ENCODE data around the gene GABRP. TPM values are rescaled to one million over a fixed set of nuclear protein-coding genes. Genes with fewer than 3 reads are reported as not detected.
"Not testable (repeated sequence)": the region's sequence is repeated elsewhere in the genome, so short reads cannot be mapped to it uniquely, and the experiment has no call there.

GABRP gene
- total RNA-seq, 1 experiment from 2014 or later, result not detected

DNA sequence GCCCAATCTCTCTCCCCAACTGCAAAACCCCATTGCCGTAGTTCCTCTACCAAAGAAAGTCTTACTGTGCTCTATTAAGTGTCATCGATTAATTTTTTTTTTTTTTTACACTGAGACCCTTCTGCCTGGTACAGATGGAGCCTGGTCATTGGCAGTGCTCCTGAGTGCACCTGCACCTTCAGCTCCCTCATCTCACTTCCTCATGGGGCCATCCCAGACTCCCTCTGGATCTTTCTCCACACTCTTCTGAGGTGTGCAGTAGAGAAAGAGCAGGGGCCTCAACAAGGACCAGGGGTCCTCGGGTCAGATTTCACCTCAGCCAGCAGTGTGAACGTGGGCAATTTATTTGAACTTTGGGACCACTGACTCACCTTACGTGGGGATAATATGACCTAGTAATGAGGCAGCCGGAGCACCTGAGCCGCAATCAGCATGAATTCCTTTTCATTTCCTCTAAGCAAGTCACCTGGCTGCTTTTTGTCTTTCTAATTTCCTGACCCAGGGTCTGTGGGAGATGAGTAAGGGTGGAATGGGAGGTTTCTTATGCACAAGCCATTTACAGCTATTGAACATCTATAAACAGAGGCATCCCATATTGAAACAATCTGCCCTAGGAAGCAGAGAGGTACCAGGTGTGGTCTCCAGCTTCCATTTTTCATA, 22.3 kb upstream of the GABRP start:
- TF ChIP-seq SIN3A (IDR thresholded peaks at IDR 0.05; ENCODE audit: borderline replicate concordance, insufficient read depth, low read depth, low read length) (no peak), TCF7L2 (IDR thresholded peaks at IDR 0.05; ENCODE audit: low read depth, low read length) (no peak), POLR2AphosphoS5 (IDR thresholded peaks at IDR 0.05; ENCODE audit: low read depth, low read length) (no peak)
- TF ChIP-seq, protein P1, sequence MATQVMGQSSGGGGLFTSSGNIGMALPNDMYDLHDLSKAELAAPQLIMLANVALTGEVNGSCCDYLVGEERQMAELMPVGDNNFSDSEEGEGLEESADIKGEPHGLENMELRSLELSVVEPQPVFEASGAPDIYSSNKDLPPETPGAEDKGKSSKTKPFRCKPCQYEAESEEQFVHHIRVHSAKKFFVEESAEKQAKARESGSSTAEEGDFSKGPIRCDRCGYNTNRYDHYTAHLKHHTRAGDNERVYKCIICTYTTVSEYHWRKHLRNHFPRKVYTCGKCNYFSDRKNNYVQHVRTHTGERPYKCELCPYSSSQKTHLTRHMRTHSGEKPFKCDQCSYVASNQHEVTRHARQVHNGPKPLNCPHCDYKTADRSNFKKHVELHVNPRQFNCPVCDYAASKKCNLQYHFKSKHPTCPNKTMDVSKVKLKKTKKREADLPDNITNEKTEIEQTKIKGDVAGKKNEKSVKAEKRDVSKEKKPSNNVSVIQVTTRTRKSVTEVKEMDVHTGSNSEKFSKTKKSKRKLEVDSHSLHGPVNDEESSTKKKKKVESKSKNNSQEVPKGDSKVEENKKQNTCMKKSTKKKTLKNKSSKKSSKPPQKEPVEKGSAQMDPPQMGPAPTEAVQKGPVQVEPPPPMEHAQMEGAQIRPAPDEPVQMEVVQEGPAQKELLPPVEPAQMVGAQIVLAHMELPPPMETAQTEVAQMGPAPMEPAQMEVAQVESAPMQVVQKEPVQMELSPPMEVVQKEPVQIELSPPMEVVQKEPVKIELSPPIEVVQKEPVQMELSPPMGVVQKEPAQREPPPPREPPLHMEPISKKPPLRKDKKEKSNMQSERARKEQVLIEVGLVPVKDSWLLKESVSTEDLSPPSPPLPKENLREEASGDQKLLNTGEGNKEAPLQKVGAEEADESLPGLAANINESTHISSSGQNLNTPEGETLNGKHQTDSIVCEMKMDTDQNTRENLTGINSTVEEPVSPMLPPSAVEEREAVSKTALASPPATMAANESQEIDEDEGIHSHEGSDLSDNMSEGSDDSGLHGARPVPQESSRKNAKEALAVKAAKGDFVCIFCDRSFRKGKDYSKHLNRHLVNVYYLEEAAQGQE (IDR thresholded peaks at IDR 0.05; ENCODE audit: insufficient read depth in 1 of 2, low read depth in 2 of 2, low read length in 1 of 2), result no peak
- TF ChIP-seq, protein P2, sequence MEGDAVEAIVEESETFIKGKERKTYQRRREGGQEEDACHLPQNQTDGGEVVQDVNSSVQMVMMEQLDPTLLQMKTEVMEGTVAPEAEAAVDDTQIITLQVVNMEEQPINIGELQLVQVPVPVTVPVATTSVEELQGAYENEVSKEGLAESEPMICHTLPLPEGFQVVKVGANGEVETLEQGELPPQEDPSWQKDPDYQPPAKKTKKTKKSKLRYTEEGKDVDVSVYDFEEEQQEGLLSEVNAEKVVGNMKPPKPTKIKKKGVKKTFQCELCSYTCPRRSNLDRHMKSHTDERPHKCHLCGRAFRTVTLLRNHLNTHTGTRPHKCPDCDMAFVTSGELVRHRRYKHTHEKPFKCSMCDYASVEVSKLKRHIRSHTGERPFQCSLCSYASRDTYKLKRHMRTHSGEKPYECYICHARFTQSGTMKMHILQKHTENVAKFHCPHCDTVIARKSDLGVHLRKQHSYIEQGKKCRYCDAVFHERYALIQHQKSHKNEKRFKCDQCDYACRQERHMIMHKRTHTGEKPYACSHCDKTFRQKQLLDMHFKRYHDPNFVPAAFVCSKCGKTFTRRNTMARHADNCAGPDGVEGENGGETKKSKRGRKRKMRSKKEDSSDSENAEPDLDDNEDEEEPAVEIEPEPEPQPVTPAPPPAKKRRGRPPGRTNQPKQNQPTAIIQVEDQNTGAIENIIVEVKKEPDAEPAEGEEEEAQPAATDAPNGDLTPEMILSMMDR (IDR thresholded peaks at IDR 0.05), result no peak
- Histone ChIP-seq H3K9me3 (ENCODE audit: control insufficient read depth, insufficient read depth, low read depth, low read length) (no peaks in the 10 kb centered on the region), H3K36me3 (ENCODE audit: control insufficient read depth, insufficient read depth, low read length) (no peaks in the 10 kb centered on the region), H3K4me1 (ENCODE audit: control insufficient read depth, insufficient read depth, low read length) (no peaks in the 10 kb centered on the region), H3K27ac (ENCODE audit: low read length) (no peak overlapping the region), H3K27me3 (ENCODE audit: control insufficient read depth, insufficient read depth, low read length) (no peaks in the 10 kb centered on the region), H3K4me3 (ENCODE audit: low read depth in 2 of 2, low read length in 2 of 2) (no peak overlapping the region)
- intact Hi-C loops (cut with micrococcal nuclease; ENCODE audit: unreplicated experiment) (no loop called here), in situ Hi-C loops (cut with HindIII; ENCODE audit: low pct_unique_long_range_greater_than_20kb, low sequenced_read_pairs) (no loop called here)
- POLR2A ChIA-PET, result no interaction called here
- DNase-seq (ENCODE audit: low read depth, low spot score) (no peak), ATAC-seq (no peak)
- CTCF ChIA-PET, result no interaction called here
- no TSS peak for BruUV-seq (replicated peaks)

DNA sequence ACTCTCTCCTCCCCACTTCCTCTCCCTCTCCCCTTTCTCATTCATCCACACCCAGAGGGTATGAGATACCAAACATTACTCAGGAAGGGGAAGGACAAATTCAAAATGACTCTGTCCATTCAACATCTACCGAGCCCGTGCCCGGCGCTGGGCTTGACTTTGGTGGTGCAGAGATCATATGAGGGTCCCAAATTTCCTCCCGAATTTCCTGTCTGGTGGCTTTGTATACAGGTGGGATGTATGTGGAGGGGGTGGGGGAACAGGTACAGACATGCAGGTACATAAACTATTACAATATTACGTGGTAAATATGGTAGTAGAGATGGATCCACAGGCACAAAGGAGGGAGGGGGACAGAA, 21.8 kb upstream of the GABRP start:
- Histone ChIP-seq H3K4me1 (ENCODE audit: control insufficient read depth, insufficient read depth, low read length) (no peaks in the 10 kb centered on the region), H3K27ac (ENCODE audit: low read length) (no peak overlapping the region), H3K4me3 (ENCODE audit: low read depth in 2 of 2, low read length in 2 of 2) (no peak overlapping the region), H3K9me3 (ENCODE audit: control insufficient read depth, insufficient read depth, low read depth, low read length) (no peaks in the 10 kb centered on the region), H3K27me3 (ENCODE audit: control insufficient read depth, insufficient read depth, low read length) (no peaks in the 10 kb centered on the region; the same call in 1 of the 2 replicates), H3K36me3 (ENCODE audit: control insufficient read depth, insufficient read depth, low read length) (no peaks in the 10 kb centered on the region)
- no peak for ATAC-seq
- ChIA-PET POLR2A (no interaction called here), CTCF (no interaction called here)
- intact Hi-C loops (cut with micrococcal nuclease; ENCODE audit: unreplicated experiment) (no loop called here), in situ Hi-C loops (cut with HindIII; ENCODE audit: low pct_unique_long_range_greater_than_20kb, low sequenced_read_pairs) (no loop called here)
- TF ChIP-seq SIN3A (IDR thresholded peaks at IDR 0.05; ENCODE audit: borderline replicate concordance, insufficient read depth, low read depth, low read length) (no peak), TCF7L2 (IDR thresholded peaks at IDR 0.05; ENCODE audit: low read depth, low read length) (no peak), POLR2AphosphoS5 (IDR thresholded peaks at IDR 0.05; ENCODE audit: low read depth, low read length) (no peak)
- TF ChIP-seq, protein P1 (IDR thresholded peaks at IDR 0.05; ENCODE audit: insufficient read depth in 1 of 2, low read depth in 2 of 2, low read length in 1 of 2), result no peak
- TF ChIP-seq, protein P2 (IDR thresholded peaks at IDR 0.05), result no peak
- no TSS peak for BruUV-seq (replicated peaks)
- no peak for DNase-seq (ENCODE audit: low read depth, low spot score)

DNA sequence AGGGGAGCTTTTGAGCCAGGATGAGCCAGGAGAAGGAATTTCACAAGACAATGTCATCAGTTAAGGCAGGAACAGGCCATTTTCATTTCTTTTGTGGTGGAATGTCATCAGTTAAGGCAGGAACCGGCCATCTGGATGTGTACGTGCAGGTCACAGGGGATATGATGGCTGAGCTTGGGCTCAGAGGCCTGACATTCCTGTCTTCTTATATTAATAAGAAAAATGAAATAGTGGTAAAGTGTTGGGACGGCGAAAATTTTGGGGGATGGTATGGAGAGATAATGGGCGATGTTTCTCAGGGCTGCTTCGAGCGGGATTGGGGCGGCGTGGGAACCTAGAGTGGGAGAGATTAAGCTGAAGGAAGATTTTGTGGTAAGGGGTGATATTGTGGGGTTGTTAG, 21.2 kb upstream of the GABRP start:
- H3K36me3 ChIP-seq (ENCODE audit: control insufficient read depth, insufficient read depth, low read length); H3K27ac ChIP-seq (ENCODE audit: low read length); in situ Hi-C loops (cut with HindIII; ENCODE audit: low pct_unique_long_range_greater_than_20kb, low sequenced_read_pairs); CTCF ChIA-PET; H3K4me3 ChIP-seq (ENCODE audit: low read depth in 2 of 2, low read length in 2 of 2); BruUV-seq (replicated peaks); POLR2A ChIA-PET; ATAC-seq; intact Hi-C loops (cut with micrococcal nuclease; ENCODE audit: unreplicated experiment); H3K9me3 ChIP-seq (ENCODE audit: control insufficient read depth, insufficient read depth, low read depth, low read length); H3K27me3 ChIP-seq (ENCODE audit: control insufficient read depth, insufficient read depth, low read length); H3K4me1 ChIP-seq (ENCODE audit: control insufficient read depth, insufficient read depth, low read length); DNase-seq (ENCODE audit: low read depth, low spot score): not testable (repeated sequence)

Data from Panc1 (cell line).